Smooth muscle cell (in vitro differentiated cells): ENCODE results near the gene TNFAIP2. TPM values are rescaled to one million over a fixed set of nuclear protein-coding genes. Genes with fewer than 3 reads are reported as not detected.

Experiments used
- DNase-seq: peaks from one replicate; lab custom pipeline; 2025; ENCODE audit not compliant: unreplicated experiment; lab: John Stamatoyannopoulos, UW
- H2AFZ ChIP-seq: fragments of 200-600 bp; sonication (generic); 2 replicates; pipeline ENCODE4 v1.6.0; 2016; ENCODE audit warnings: antibody characterized with exemption, low read depth, mild to moderate bottlenecking
- H3F3A ChIP-seq: fragments of 200-600 bp; sonication (generic); 2 replicates; pipeline ENCODE4 v1.6.0; 2017; ENCODE audit warnings: antibody characterized with exemption, low read depth
- H3K27ac ChIP-seq: fragments of 200-600 bp; sonication (generic); 2 replicates; pipeline ENCODE4 v1.5.1; 2016; ENCODE audit warnings: low read depth, mild to moderate bottlenecking
- H3K27me3 ChIP-seq: fragments of 200-600 bp; sonication (generic); 2 replicates; pipeline ENCODE4 v1.6.1; 2016; ENCODE audit warnings: low read depth, mild to moderate bottlenecking
- H3K36me3 ChIP-seq: fragments of 200-600 bp; sonication (generic); 2 replicates; pipeline ENCODE4 v1.5.1; 2016; ENCODE audit warnings: low read depth
- H3K4me1 ChIP-seq: fragments of 200-600 bp; sonication (generic); 2 replicates; pipeline ENCODE4 v1.5.1; 2016; ENCODE audit warnings: low read depth
- H3K4me2 ChIP-seq: fragments of 200-600 bp; sonication (generic); 2 replicates; pipeline ENCODE4 v1.6.0; 2016; ENCODE audit warnings: mild to moderate bottlenecking
- H3K4me3 ChIP-seq: fragments of 200-600 bp; sonication (generic); 2 replicates; pipeline ENCODE4 v1.5.1; 2016; ENCODE audit warnings: mild to moderate bottlenecking
- H3K79me2 ChIP-seq: fragments of 200-600 bp; sonication (generic); 2 replicates; pipeline ENCODE4 v1.6.0; 2016; ENCODE audit warnings: low read depth, mild to moderate bottlenecking
- H3K9ac ChIP-seq: fragments of 200-600 bp; sonication (generic); 2 replicates; pipeline ENCODE4 v1.6.0; 2016; ENCODE audit warnings: low read depth
- H3K9me3 ChIP-seq: fragments of 200-600 bp; sonication (generic); replicated peaks from 2 replicates; pipeline ENCODE4 v1.5.1; 2016; ENCODE audit warnings: low read depth
- H4K20me1 ChIP-seq: fragments of 200-600 bp; sonication (generic); 2 replicates; pipeline ENCODE4 v1.6.0; 2016; ENCODE audit warnings: low read depth
- WGBS: methylation state at CpG from one replicate; pipeline ENCODE4 v1.1.7; 2016; ENCODE audit warnings: low lambda C conversion rate; 5-methylcytosine and 5-hydroxymethylcytosine counted together
- polyA plus RNA-seq: library from polyadenylated mRNA; unstranded; fragments of >200 nt; fragmentation: Nextera tagmentation; extraction: Ambion mirVana; gene quantifications from 2 replicates; pipeline ENCODE4 v1.2.1, GENCODE V29; 2016
- total RNA-seq: library from RNA; depleted of rRNA; stranded (reverse); fragments of >200 nt; gene quantifications from 2 replicates; pipeline ENCODE4 v1.2.3, GENCODE V29; 2014
- TF ChIP-seq, protein P1 (sequence below): fragments of 200-600 bp; sonication (generic); IDR thresholded peaks from 2 replicates; pipeline ENCODE4 v1.5.1; 2017; ENCODE audit warnings: borderline replicate concordance, mild to moderate bottlenecking, antibody characterized with exemption; ENCODE audit not compliant: insufficient read depth, poor library complexity, severe bottlenecking

The TNFAIP2 gene
- total and polyA plus RNA-seq, 2 experiments from 2014 or later, result 35.7 to 76.5 TPM

DNA sequence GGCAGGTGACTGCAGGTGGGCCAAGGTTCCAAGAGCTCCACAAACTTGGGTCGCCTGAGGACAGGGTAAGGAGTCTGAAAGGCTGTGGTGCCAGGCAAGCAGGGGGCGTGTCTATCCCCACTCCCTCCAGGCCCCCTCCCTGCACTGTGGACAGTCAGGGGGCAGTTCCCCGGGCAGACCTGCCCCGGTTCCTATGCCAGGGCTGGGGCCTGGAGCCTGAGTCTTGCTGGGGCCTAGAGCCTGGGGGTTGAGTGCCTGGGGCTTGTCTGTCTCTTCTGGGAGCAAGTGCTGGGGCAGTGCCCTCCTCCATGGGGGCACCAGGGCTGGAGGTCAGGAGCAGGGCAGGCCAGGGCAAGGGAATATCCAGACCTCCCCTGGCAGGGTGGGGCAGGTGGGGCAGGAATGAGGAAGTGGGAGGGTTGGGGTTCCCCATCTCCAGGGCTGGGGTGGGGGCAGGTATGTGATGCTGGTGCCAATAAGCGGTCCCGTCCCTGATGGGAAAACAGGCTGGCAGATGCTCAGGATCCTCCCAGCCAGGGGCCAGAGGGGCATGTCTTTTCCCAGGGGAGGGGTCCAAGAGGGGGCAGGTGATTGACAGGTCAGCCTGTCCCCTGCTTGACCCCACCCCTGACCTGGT, 11.9 kb upstream of the TNFAIP2 start:
- H3F3A ChIP-seq, result no peaks in the 10 kb centered on the region
- H3K4me1 ChIP-seq, result peaks cover 23% of the 10 kb centered on the region
- H3K4me2 ChIP-seq, result peak overlapping the region; percentile 81
- TF ChIP-seq, protein P1, sequence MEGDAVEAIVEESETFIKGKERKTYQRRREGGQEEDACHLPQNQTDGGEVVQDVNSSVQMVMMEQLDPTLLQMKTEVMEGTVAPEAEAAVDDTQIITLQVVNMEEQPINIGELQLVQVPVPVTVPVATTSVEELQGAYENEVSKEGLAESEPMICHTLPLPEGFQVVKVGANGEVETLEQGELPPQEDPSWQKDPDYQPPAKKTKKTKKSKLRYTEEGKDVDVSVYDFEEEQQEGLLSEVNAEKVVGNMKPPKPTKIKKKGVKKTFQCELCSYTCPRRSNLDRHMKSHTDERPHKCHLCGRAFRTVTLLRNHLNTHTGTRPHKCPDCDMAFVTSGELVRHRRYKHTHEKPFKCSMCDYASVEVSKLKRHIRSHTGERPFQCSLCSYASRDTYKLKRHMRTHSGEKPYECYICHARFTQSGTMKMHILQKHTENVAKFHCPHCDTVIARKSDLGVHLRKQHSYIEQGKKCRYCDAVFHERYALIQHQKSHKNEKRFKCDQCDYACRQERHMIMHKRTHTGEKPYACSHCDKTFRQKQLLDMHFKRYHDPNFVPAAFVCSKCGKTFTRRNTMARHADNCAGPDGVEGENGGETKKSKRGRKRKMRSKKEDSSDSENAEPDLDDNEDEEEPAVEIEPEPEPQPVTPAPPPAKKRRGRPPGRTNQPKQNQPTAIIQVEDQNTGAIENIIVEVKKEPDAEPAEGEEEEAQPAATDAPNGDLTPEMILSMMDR, result no peak
- H3K27ac ChIP-seq, result no peak overlapping the region
- H2AFZ ChIP-seq, result no peak overlapping the region
- no peak for DNase-seq
- H4K20me1 ChIP-seq, result no peaks in the 10 kb centered on the region
- H3K9ac ChIP-seq, result no peak overlapping the region
- H3K27me3 ChIP-seq, result no peaks in the 10 kb centered on the region
- H3K79me2 ChIP-seq, result no peaks in the 10 kb centered on the region
- no peaks in the 10 kb centered on the region for H3K9me3 ChIP-seq
- WGBS, result 94% methylated on average over 5 of the region's 6 CpGs
- no peaks in the 10 kb centered on the region for H3K36me3 ChIP-seq
- H3K4me3 ChIP-seq, result no peak overlapping the region

DNA sequence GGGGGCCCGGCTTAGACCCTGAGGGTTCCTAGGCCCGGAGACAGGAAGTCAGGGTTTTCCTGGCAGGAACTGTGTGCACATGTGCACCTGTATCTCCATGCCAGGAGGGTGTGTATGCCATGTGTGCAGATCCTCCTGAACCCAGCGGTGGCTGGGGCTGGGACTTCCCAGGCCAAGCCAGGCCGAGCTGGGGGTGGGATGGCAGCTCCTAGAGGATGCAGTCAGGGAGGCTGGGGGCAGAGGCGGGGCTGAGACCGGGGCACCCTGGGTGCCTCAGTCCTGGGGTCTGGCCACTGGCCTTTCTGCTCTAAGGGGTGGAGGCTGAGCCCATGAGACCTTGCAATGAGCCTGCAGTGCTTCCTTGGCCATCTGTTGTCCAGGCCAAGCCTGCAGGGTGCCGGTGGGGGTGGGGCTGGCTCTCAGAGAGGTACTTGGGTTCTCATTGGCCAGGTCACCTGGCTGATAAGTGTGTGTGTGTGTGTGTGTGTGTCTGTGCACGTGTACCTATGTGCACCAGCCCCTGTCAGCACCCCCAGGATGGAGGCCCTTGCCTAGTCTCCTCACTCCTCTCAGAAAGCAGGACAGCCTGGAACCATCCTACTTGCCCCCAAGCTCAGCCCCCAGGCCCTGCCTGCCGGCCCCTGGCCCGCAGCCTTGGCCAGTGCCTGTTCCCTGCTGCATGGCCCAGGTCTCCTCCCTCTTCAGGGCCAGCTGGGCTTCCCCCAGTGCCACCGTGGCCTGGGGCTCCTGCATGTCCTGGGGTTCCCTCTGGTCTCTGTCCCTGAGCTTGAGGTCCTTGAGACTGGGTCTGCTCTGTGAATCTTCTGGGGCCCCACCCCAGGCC, 10.6 kb upstream of the TNFAIP2 start:
- Histone ChIP-seq H3K9me3 (no peaks in the 10 kb centered on the region), H3K4me3 (no peak overlapping the region), H3K9ac (no peak overlapping the region), H4K20me1 (no peaks in the 10 kb centered on the region), H3K4me2 (no peak overlapping the region), H2AFZ (no peak overlapping the region), H3K79me2 (no peaks in the 10 kb centered on the region), H3K36me3 (no peaks in the 10 kb centered on the region), H3K27me3 (no peaks in the 10 kb centered on the region), H3F3A (no peaks in the 10 kb centered on the region), H3K27ac (no peak overlapping the region), H3K4me1 (peaks cover 23% of the 10 kb centered on the region)
- no peak for DNase-seq
- TF ChIP-seq, protein P1, result no peak
- 95% methylated on average over 11 of the region's 11 CpGs for WGBS

DNA sequence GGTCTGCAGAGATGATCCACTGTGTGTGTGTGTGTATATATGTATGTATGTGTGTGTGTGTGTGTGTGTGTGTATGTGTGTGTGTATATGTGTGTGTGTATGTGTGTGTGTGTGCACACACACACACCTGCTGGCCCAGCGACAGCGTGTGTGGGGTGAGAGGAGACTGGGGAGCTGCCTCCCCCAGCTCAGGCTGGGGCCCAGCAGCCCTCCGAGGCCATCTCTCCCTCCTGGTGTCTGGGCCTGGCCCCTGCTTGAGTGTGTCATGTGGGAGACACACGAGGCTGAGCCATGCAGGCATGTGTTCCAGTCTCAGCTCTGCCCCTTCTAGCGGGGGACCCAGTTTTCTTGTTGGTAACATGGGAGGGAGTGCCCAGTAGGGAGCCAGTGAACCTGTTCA, 10.0 kb upstream of the TNFAIP2 start:
- peaks cover 23% of the 10 kb centered on the region for H3K4me1 ChIP-seq
- no peaks in the 10 kb centered on the region for H3K9me3 ChIP-seq
- H3K9ac ChIP-seq, result no peak overlapping the region
- no peak overlapping the region for H2AFZ ChIP-seq
- H3K79me2 ChIP-seq, result no peaks in the 10 kb centered on the region
- TF ChIP-seq, protein P1, result no peak
- H3K4me3 ChIP-seq, result no peak overlapping the region
- H4K20me1 ChIP-seq, result no peaks in the 10 kb centered on the region
- DNase-seq, result no peak
- no peaks in the 10 kb centered on the region for H3K36me3 ChIP-seq
- H3K27ac ChIP-seq, result no peak overlapping the region
- no peaks in the 10 kb centered on the region for H3K27me3 ChIP-seq
- H3K4me2 ChIP-seq, result no peak overlapping the region
- 85% methylated on average over 4 of the region's 5 CpGs for WGBS
- H3F3A ChIP-seq, result no peaks in the 10 kb centered on the region
